A549 treated with CpdA at 1 μM for 4 hours (cell line): ENCODE measurements around the gene DXO. TPM values are rescaled to one million over a fixed set of nuclear protein-coding genes. Genes with fewer than 3 reads are reported as not detected.

Source experiments
- total RNA-seq: library from RNA; stranded (reverse); fragments of 200-300 nt; extraction: Qiagen RNA extraction; gene quantifications from 5 replicates; pipeline ENCODE4 v1.2.3, GENCODE V29; 2022; ENCODE audit warnings: low read depth

DXO gene
- 9.7 to 13.2 TPM (median 11.9 TPM) in 5 replicates for total RNA-seq

DNA sequence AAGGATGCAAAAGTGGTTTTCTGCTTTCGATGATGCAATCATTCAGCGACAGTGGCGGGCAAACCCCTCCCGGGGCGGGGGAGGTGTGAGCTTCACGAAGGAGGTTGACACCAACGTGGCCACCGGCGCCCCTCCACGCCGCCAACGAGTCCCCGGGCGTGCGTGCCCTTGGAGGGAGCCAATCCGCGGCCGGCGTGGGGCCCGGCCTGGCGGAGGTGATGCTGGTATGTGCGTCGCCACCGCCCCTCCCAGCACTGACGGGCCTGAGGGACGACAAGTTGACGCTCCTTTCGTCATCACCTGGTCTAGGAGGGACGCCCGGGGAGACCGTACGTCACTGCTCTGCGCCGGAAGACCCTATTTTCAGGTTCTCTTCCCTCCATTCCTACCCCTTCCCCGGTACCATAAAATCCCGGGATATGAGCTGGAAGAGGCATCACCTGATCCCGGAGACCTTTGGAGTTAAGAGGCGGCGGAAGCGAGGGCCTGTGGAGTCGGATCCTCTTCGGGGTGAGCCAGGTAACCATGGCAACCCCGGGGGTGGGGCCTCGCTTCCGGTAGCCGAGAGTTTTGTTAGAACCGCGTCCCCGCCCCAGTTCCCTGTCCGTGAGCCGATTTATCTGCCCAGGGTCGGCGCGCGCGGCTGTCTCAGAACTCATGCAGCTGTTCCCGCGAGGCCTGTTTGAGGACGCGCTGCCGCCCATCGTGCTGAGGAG, at the start of gene DXO:
Gene DXO, minus strand, starts transcription at position 146 of the 716 bp plus-strand sequence. CDS start 463 bp downstream, outside the sequence.

DNA sequence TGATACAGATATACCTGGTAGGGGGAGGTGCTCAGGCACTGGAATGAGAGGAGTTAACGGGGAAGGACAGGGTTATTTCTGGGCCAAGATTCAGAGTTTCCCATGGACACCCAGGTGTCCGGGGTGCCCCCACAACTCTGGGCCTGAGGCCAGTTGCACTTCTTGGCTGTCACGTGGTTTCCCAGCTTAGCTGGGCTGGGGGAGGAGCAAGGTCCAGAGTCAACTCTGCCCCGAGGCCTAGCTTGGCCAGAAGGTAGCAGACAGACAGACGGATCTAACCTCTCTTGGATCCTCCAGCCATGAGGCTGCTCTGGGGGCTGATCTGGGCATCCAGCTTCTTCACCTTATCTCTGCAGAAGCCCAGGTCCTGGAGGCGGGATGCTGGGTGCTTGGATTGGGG, 42.6 kb upstream of the DXO start, which contains the start of gene C4B:
Gene C4B, plus strand, starts transcription at position 249 of the 400 bp plus-strand sequence. Its CDS starts 51 bp downstream, at position 300.

DNA sequence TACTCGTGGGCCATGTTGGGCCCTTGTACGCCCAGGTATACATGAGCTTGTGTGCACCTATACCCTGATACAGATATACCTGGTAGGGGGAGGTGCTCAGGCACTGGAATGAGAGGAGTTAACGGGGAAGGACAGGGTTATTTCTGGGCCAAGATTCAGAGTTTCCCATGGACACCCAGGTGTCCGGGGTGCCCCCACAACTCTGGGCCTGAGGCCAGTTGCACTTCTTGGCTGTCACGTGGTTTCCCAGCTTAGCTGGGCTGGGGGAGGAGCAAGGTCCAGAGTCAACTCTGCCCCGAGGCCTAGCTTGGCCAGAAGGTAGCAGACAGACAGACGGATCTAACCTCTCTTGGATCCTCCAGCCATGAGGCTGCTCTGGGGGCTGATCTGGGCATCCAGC, 9.8 kb upstream of the DXO start, which contains the start of gene C4A:
Gene C4A, plus strand, starts transcription at position 314 of the 400 bp plus-strand sequence. Its CDS starts 51 bp downstream, at position 365.

DNA sequence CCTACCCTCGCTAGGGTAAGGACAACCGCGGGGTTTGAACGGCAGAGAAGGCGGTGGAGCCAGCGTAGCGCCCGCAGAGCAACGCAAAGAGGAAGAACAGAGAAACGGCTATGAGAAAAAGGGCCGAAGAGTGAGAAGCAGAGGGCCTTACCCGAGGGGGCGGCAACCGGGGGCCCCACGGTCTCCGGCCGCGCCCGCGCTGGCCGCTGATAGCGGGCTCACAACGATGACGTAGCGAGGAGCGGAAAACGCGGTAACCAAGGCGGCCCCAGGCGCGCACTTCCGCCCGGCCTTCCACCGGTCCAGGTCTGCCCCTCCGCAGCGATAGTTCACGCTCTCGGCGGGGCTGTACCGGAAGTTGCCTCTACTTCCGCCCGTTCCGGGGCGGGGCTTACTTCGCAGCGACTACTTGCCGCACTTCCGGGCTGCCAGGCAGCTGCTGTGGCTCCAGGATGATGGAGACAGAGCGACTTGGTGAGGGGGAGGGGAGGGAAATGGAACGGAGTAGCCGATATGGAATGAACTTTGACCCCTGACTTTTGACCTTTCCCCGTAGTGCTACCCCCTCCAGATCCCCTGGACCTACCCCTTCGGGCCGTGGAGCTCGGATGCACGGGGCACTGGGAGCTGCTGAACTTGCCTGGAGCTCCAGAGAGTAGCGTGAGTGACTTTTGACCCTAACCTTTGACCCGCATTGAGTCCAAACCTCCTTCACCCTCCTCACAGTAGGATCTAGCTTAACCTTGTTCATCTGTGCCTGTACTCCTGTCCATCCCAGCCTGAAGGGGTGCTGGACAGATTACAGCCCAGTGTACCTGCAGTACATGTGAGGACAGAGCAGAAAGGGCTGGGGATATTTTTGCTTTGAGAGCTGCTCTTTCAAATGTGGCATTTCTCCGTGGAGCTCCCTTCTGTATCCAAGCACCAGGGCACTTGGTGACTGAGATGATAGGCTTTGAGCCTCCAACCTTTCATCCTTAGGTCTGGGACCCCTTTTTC, 12.9 kb downstream of the DXO start, which contains the start of the genes NELFE and SKIC2:
Gene NELFE, minus strand, starts transcription at position 231 of the 999 bp plus-strand sequence. CDS start 525 bp downstream, outside the sequence.
Gene SKIC2, plus strand, starts transcription at position 435 of the 999 bp plus-strand sequence. Its CDS starts 18 bp downstream, at position 453.

DNA sequence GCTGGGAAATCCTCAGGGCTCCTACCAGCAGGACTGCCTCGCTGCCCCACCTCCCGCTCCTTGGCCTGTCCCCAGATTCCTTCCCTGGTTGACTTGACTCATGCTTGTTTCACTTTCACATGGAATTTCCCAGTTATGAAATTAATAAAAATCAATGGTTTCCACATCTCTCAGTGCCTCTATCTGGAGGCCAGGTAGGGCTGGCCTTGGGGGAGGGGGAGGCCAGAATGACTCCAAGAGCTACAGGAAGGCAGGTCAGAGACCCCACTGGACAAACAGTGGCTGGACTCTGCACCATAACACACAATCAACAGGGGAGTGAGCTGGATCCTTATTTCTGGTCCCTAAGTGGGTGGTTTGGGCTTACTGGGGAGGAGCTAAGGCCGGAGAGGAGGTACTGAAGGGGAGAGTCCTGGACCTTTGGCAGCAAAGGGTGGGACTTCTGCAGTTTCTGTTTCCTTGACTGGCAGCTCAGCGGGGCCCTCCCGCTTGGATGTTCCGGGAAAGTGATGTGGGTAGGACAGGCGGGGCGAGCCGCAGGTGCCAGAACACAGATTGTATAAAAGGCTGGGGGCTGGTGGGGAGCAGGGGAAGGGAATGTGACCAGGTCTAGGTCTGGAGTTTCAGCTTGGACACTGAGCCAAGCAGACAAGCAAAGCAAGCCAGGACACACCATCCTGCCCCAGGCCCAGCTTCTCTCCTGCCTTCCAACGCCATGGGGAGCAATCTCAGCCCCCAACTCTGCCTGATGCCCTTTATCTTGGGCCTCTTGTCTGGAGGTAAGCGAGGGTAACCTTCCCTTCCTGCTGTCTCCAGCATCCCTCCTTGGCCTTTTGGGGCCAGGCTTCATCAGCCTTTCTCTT, 26.2 kb downstream of the DXO start, which contains the start of gene CFB:
Gene CFB, plus strand, starts transcription at position 589 of the 863 bp plus-strand sequence. Its CDS starts 127 bp downstream, at position 716.

DNA sequence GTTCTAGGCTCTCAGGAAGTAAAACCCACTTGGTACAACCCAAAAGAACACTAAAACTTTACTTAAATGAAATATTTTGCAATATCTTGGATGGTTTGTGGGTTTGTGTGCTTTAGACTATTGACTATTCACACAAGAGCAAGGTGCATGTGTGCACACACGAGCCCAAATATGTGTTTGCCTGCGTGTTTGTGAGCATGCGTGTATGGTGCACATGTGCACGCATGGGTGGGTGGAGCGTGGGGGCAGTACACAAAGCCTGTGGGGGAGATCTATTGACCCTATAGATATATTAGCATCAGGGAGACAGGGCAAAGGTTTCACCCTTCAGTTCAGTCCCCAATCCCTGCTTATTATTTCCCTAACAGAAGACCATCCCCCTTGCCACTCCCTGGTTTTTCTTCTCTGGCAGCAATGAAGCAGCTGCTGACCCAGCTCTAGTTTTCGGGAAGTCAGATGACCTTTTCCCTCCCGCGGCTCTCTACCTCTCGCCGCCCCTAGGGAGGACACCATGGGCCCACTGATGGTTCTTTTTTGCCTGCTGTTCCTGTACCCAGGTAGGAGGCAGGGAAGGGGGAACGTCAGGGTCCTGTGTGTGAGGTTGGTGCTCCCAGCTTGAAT, 44.6 kb downstream of the DXO start, which contains the start of gene C2:
Gene C2, plus strand, starts transcription at position 476 of the 621 bp plus-strand sequence. Its CDS starts 36 bp downstream, at position 512.

Other genes with a start within 250 kb of the DXO start
- gene MPIG6B, start 248.8 kb downstream of the DXO start, total RNA-seq: not detected in 5 replicates
- gene DDAH2, start 242.8 kb downstream of the DXO start, total RNA-seq: 25.6 to 30.4 TPM (median 28.7 TPM) in 5 replicates
- 495 to 530 TPM (median 516 TPM) in 5 replicates for gene CLIC1, start 235.6 kb downstream of the DXO start, total RNA-seq
- gene MSH5, start 232.1 kb downstream of the DXO start, total RNA-seq: 12.1 to 16.5 TPM (median 15.1 TPM) in 5 replicates
- gene SAPCD1, start 209.5 kb downstream of the DXO start, total RNA-seq: 3.6 to 5.9 TPM (median 4.7 TPM) in 5 replicates
- 0.61 to 2.0 TPM (median 1.5 TPM) in 5 replicates for gene VWA7, start 194.8 kb downstream of the DXO start, total RNA-seq
- 50.8 to 60.2 TPM (median 57.2 TPM) in 5 replicates for gene VARS1, start 176.4 kb downstream of the DXO start, total RNA-seq
- 49.7 to 68.8 TPM (median 64.6 TPM) in 5 replicates for gene LSM2, start 165.2 kb downstream of the DXO start, total RNA-seq
- gene HSPA1L, start 156.9 kb downstream of the DXO start, total RNA-seq: 1.3 to 2.2 TPM (median 2.1 TPM) in 5 replicates
- 218 to 535 TPM (median 388 TPM) in 5 replicates for gene HSPA1A, start 156.6 kb downstream of the DXO start, total RNA-seq
- gene HSPA1B, start 144.4 kb downstream of the DXO start, total RNA-seq: 167 to 379 TPM (median 289 TPM) in 5 replicates
- 25.3 to 37.2 TPM (median 30.6 TPM) in 5 replicates for gene NEU1, start 109.3 kb downstream of the DXO start, total RNA-seq
- 0.10 to 0.14 TPM (median 0.13 TPM) in 3 of 5 replicates, not detected in the others for gene SLC44A4, start 93.1 kb downstream of the DXO start, total RNA-seq
- gene EHMT2, start 74.4 kb downstream of the DXO start, total RNA-seq: 25.6 to 34.6 TPM (median 30.8 TPM) in 5 replicates
- gene ZBTB12, start 70.1 kb downstream of the DXO start, total RNA-seq: 3.2 to 5.4 TPM (median 4.8 TPM) in 5 replicates
- gene C2, start 44.4 kb downstream of the DXO start, total RNA-seq: 0.19 to 0.66 TPM (median 0.27 TPM) in 5 replicates
- 1.4 to 3.1 TPM (median 2.1 TPM) in 5 replicates for gene CFB, start 26.0 kb downstream of the DXO start, total RNA-seq
- gene NELFE, start 13.2 kb downstream of the DXO start, total RNA-seq: 74.0 to 93.6 TPM (median 77.4 TPM) in 5 replicates
- 22.7 to 25.6 TPM (median 24.7 TPM) in 5 replicates for gene SKIC2, start 13.0 kb downstream of the DXO start, total RNA-seq
- 0.48 to 1.3 TPM (median 0.98 TPM) in 5 replicates for gene C4A, start 9.9 kb upstream of the DXO start, total RNA-seq
- gene C4B, start 42.7 kb upstream of the DXO start, total RNA-seq: 0.56 to 1.3 TPM (median 0.94 TPM) in 5 replicates
- gene CYP21A2, start 66.3 kb upstream of the DXO start, total RNA-seq: not detected in 5 replicates
- gene TNXB, start 137.2 kb upstream of the DXO start, total RNA-seq: 0.42 to 0.92 TPM (median 0.67 TPM) in 5 replicates
- 26.8 to 36.7 TPM (median 34.5 TPM) in 5 replicates for gene ATF6B, start 156.1 kb upstream of the DXO start, total RNA-seq
- gene FKBPL, start 158.2 kb upstream of the DXO start, total RNA-seq: 7.0 to 9.3 TPM (median 8.2 TPM) in 5 replicates
- gene PRRT1, start 179.8 kb upstream of the DXO start, total RNA-seq: 0.45 to 0.98 TPM (median 0.65 TPM) in 5 replicates
- 8.1 to 10.0 TPM (median 9.0 TPM) in 5 replicates for gene PPT2, start 182.0 kb upstream of the DXO start, total RNA-seq
- gene EGFL8, start 192.5 kb upstream of the DXO start, total RNA-seq: 1.1 to 2.4 TPM (median 1.3 TPM) in 5 replicates
- gene AGPAT1, start 203.9 kb upstream of the DXO start, total RNA-seq: 32.1 to 40.9 TPM (median 40.2 TPM) in 5 replicates
- gene RNF5, start 206.3 kb upstream of the DXO start, total RNA-seq: 33.1 to 47.7 TPM (median 45.2 TPM) in 5 replicates
- gene AGER, start 212.1 kb upstream of the DXO start, total RNA-seq: 1.2 to 2.3 TPM (median 1.7 TPM) in 5 replicates
- gene PBX2, start 218.1 kb upstream of the DXO start, total RNA-seq: 15.2 to 21.6 TPM (median 17.8 TPM) in 5 replicates
- gene GPSM3, start 220.5 kb upstream of the DXO start, total RNA-seq: 0.31 to 0.67 TPM (median 0.50 TPM) in 5 replicates